Omental fat pad (tissue), 4 donors: ENCODE data around the gene PFAS. TPM values are rescaled to one million over a fixed set of nuclear protein-coding genes. Genes with fewer than 3 reads are reported as not detected.

Experiments
- ATAC-seq: fragments of 150-250 bp; one replicate; pipeline ENCODE4 v1.9.1; 2016; ENCODE audit warnings: mild to moderate bottlenecking, moderate library complexity; ENCODE audit not compliant: low FRiP score
- DNase-seq: peaks from one replicate; pipeline ENCODE4 v3.0.0-alpha.2; 2019; ENCODE audit warnings: low spot score
- total RNA-seq, 4 donors: library from RNA; depleted of rRNA; stranded (reverse); fragments of >200 nt; gene quantifications; one replicate each; pipeline ENCODE4 v1.1.0, GENCODE V29; 2016
- TF ChIP-seq, protein P1 (sequence below), 3 donors: fragments of 450-650 bp; IDR thresholded peaks; one replicate each; pipeline ENCODE4 v1.5.1; 2016 to 2017; ENCODE audit warnings: antibody characterized with exemption in 3 of 3, mild to moderate bottlenecking in 3 of 3, moderate library complexity in 2 of 3

PFAS gene
- total RNA-seq, 4 donors from 2014 or later, result 12.9 to 27.7 (median 19.8) TPM

DNA sequence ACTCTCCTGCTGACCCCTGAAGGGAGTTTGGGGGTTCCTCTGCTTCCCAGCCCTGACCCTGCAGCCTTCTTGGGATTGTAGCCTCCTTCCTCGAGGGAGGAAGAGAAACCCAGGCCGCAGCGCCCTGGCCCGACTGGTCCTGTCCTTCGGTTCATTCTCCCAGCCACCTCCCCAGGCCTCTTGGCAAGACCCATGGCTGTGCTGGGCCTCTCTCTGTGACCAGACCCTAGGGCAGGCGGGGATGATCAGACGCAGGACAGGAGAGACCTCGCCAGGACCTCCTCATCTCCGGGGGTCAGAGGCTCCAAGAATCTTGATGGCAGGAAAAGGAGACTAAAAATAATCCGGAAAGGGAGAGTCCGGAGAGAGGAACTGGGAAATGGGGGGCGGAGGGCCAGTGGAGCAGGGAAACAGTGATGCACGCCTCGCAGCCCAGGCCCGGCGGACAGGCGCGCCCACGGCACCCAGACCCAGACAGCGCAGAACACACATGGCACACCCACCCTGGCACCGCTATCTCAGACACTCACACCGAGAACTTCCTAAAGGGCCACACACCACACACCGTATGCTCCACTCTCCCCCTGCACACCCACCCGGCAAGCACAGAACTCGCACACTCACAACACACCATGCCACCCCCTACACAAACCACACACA lies 62.2 kb downstream of the PFAS start:
- no peak for DNase-seq
- TF ChIP-seq, protein P1, sequence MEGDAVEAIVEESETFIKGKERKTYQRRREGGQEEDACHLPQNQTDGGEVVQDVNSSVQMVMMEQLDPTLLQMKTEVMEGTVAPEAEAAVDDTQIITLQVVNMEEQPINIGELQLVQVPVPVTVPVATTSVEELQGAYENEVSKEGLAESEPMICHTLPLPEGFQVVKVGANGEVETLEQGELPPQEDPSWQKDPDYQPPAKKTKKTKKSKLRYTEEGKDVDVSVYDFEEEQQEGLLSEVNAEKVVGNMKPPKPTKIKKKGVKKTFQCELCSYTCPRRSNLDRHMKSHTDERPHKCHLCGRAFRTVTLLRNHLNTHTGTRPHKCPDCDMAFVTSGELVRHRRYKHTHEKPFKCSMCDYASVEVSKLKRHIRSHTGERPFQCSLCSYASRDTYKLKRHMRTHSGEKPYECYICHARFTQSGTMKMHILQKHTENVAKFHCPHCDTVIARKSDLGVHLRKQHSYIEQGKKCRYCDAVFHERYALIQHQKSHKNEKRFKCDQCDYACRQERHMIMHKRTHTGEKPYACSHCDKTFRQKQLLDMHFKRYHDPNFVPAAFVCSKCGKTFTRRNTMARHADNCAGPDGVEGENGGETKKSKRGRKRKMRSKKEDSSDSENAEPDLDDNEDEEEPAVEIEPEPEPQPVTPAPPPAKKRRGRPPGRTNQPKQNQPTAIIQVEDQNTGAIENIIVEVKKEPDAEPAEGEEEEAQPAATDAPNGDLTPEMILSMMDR (IDR thresholded peaks at IDR 0.05), result no peak
- ATAC-seq, result no peak

DNA sequence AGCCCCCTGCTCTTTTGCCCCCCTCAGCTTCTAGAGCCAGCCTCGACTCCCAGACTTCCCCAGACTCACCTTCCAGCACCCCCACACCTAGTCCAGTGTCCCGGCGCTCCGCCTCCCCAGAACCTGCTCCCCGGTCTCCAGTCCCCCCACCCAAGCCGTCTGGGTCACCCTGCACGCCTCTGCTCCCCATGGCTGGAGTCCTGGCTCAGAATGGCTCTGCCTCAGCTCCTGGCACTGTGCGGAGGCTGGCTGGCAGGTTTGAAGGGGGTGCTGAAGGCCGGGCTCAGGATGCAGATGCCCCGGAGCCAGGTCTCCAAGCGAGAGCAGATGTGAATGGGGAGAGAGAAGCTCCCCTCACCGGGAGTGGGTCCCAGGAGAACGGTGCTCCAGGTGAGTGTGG lies 63.2 kb downstream of the PFAS start:
- ATAC-seq (no peak), DNase-seq (no peak)
- TF ChIP-seq, protein P1 (IDR thresholded peaks at IDR 0.05), result no peak

DNA sequence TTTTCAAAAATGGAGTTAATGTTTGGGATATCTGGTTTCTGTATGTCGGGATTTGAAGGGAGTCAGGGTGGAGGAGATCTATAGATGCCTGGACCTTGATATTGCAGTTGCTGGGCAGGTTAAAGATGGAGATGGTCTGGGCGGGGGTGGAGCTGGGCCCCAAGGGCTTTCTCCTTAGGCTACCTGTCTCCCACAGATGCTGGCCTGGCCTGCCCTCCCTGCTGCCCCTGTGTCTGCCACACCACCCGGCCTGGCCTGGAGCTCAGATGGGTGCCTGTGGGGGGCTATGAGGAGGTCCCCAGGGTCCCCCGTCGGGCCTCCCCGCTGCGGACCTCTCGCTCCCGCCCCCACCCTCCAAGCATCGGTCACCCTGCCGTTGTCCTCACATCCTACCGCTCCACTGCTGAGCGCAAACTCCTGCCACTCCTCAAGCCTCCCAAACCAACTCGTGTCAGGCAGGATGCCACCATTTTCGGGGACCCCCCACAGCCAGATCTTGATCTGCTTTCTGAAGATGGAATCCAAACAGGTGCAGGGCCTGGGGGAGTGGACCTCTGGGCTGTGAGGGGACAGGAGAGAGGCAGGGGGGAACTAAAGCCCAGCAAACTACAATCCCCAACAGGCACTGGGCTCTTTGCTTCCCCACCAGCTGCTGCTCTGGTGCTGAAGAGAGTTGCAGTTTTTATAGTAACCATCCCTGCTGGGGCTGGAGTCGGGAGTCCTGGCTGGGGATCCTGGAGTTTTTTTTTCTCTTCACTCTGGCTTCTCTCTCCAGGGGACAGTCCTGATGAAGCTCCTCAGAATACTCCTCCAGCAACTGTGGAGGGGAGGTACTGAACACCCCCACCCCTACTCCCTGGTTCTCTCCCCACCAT lies 63.9 kb downstream of the PFAS start:
- DNase-seq, result no peak
- ATAC-seq, result no peak

DNA sequence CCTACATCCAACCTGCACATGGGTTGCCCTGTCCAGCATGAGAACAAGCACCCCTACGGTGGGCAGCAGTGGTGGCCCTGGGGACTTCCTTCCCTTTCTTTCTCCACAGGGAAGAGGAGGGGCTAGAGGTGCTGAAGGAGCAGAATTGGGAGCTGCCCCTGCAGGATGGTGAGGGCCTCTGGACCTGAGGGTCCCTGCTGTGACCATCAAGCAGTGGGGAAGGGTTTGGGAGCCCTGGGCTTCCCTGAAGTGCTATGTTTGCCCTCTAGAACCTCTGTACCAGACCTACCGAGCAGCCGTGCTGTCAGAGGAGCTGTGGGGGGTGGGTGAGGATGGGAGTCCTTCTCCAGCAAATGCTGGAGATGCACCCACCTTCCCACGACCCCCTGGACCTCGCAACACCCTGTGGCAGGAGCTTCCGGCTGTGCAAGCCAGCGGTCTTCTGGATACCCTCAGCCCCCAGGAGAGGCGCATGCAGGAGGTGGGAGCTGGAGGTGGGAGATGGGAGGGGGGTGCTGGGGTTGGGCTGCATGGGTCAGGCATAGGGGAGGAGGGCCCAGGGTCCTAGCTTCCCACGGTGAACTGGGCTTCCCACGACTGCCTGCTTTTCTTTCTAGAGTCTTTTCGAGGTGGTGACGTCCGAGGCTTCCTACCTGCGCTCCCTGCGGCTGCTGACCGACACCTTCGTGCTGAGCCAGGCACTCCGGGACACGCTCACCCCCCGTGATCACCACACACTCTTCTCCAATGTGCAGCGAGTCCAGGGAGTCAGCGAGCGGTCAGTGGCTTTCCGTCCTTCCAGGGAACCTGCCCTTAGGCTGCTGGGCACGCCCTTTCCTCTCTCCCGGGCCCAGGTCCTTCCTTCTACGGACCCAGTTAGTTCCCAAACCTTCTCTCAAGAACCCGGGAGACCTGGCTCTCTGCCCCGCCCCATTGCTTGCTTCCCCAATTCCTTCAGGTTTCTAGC lies 66.0 kb downstream of the PFAS start:
- TF ChIP-seq, protein P1 (IDR thresholded peaks at IDR 0.05), result no peak
- no peak for DNase-seq
- peak; percentile 16 for ATAC-seq

More for the DNA sequence above, 63.9 kb downstream of the PFAS start:
- TF ChIP-seq, protein P1 (IDR thresholded peaks at IDR 0.05), result no peak

DNA sequence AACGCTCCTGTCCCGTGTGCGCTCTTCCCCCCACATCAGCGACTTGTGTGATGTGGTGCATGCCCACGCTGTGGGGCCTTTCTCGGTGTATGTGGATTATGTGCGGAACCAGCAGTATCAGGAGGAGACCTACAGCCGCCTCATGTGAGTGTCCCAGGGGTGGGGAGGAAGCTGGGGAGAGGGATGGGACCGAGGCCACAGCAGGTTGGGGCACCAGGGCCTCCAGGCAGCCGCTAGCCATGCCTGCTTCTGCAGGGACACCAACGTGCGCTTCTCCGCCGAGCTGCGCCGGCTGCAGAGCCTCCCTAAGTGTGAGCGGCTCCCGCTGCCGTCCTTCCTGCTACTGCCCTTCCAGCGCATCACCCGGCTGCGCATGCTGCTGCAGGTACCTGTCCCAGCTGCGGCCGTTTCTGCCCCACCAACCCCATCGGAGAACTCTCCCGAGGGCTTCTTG lies 66.7 kb downstream of the PFAS start:
- DNase-seq (no peak), ATAC-seq (no peak)
- TF ChIP-seq, protein P1 (IDR thresholded peaks at IDR 0.05), result no peak

DNA sequence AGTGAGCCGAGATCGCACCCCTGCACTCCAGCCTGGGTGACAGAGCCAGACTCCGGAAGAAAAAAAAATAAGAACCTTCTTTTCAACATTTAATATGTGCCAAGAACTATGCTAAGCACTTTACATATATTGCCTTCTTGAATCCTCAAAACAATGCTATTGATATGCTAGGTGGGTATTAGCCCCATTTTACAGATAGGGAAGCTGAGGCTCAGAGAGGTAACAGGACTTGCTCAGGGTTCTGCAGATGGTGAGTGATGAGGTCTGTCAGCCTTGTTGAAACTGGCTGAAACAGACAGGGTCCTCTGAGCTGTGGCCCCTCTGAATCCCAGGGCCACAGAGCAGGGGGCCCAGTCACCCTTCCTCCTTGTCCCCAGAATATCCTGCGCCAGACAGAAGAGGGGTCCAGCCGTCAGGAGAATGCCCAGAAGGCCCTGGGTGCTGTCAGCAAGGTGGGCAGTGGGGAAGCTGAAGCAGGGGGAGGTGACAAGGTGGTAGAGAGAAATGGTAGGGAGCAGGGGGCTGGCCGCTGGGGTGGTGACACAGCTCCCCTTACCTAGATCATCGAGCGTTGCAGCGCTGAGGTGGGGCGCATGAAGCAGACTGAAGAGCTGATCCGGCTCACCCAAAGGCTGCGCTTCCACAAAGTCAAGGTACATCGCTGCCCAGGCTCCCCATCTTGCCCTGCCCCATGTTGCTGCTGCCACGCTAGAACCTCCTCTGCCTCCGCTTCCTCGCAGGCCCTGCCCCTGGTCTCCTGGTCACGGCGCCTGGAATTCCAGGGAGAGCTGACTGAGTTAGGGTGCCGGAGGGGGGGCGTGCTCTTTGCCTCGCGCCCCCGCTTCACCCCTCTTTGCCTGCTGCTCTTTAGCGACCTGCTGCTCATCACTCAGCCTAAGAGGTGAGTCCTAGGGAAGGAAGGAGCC lies 69.2 kb downstream of the PFAS start:
- TF ChIP-seq, protein P1 (IDR thresholded peaks at IDR 0.05), result no peak
- ATAC-seq (no peak), DNase-seq (no peak)
